Nephron progenitor cell (in vitro differentiated cells): ENCODE data around the gene KIAA1549.

Experiments
- DNase-seq: peaks from one replicate; pipeline ENCODE4 v3.0.0; 2021
- H3K27ac Mint-ChIP-seq: 2 replicates; pipeline ENCODE4 v1.8.0; 2021; ENCODE audit warnings: mild to moderate bottlenecking, moderate library complexity, mixed read lengths
- H3K27me3 Mint-ChIP-seq: 2 replicates; pipeline ENCODE4 v1.8.0; 2021; ENCODE audit warnings: mild to moderate bottlenecking, low read depth, mixed read lengths; ENCODE audit not compliant: poor library complexity
- H3K36me3 Mint-ChIP-seq: 2 replicates; pipeline ENCODE4 v1.8.0; 2021; ENCODE audit warnings: low read depth, mixed read lengths
- H3K4me1 Mint-ChIP-seq: 2 replicates; pipeline ENCODE4 v1.8.0; 2021; ENCODE audit warnings: mixed read lengths
- H3K4me3 Mint-ChIP-seq: 2 replicates; pipeline ENCODE4 v1.8.0; 2021; ENCODE audit warnings: mild to moderate bottlenecking, moderate library complexity, mixed read lengths
- H3K9me3 Mint-ChIP-seq: 2 replicates; pipeline ENCODE4 v1.8.0; 2021; ENCODE audit warnings: mild to moderate bottlenecking, moderate library complexity, mixed read lengths
- CTCF ChIP-seq: fragments of 200-600 bp; sonication (generic); IDR thresholded peaks from 2 replicates; pipeline ENCODE4 v1.5.0; 2021; ENCODE audit warnings: antibody characterized with exemption

KIAA1549 gene

GRCh38 chr7:138970446-138970845, 10.7 kb downstream of the KIAA1549 start:
- Mint-ChIP-seq H3K27me3 (peaks cover 3% of the 10 kb centered on the region), H3K36me3 (peaks cover 57% of the 10 kb centered on the region), H3K4me1 (peaks cover 36% of the 10 kb centered on the region), H3K9me3 (peaks cover 19% of the 10 kb centered on the region), H3K4me3 (no peak overlapping the region), H3K27ac (no peak overlapping the region)
- no peak for DNase-seq
- no peak for TF ChIP-seq CTCF

DNA sequence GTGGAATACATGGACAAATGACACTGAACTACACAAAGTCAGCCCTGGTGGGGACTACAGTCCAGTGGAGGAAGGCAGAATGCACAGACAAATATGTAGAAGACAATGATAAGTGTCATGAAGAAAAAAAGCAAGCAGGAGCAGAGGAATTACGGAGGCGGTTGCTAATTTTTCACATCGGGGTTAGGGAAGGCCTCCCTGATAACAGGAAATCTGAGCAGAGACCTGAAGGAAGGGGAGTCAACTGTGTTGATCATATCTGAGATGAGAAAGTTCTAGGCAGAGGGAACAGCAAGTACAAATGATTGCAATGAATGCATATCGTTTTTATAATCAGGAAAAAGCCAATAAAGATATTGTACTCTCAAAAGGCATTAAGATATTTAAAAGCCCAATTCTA, 14.0 kb downstream of the KIAA1549 start:
- TF ChIP-seq CTCF, result no peak
- Mint-ChIP-seq H3K9me3 (peaks cover 22% of the 10 kb centered on the region), H3K4me1 (peaks cover 21% of the 10 kb centered on the region), H3K27ac (no peak overlapping the region), H3K27me3 (peaks cover 3% of the 10 kb centered on the region), H3K4me3 (no peak overlapping the region), H3K36me3 (peaks cover 63% of the 10 kb centered on the region)
- DNase-seq, result no peak

- peaks cover 15% of the 10 kb centered on the region for H3K4me1 Mint-ChIP-seq
- H3K4me3 Mint-ChIP-seq, result no peak overlapping the region
- H3K36me3 Mint-ChIP-seq, result peaks cover 46% of the 10 kb centered on the region
- no peaks in the 10 kb centered on the region for H3K27me3 Mint-ChIP-seq
- H3K27ac Mint-ChIP-seq, result no peak overlapping the region
- TF ChIP-seq CTCF, result no peak
- no peak for DNase-seq
- H3K9me3 Mint-ChIP-seq, result peaks cover 22% of the 10 kb centered on the region
These were observed 16.4 kb downstream of the KIAA1549 start for GRCh38 chr7:138964624-138965436.

GRCh38 chr7:138963675-138964074, 17.5 kb downstream of the KIAA1549 start:
- DNase-seq, result no peak
- Mint-ChIP-seq H3K9me3 (peaks cover 22% of the 10 kb centered on the region), H3K4me1 (peaks cover 15% of the 10 kb centered on the region), H3K27ac (no peak overlapping the region), H3K36me3 (peaks cover 39% of the 10 kb centered on the region), H3K4me3 (no peak overlapping the region), H3K27me3 (no peaks in the 10 kb centered on the region)
- TF ChIP-seq CTCF, result no peak

- H3K9me3 Mint-ChIP-seq, result peaks cover 22% of the 10 kb centered on the region
- DNase-seq, result no peak
- no peak overlapping the region for H3K4me3 Mint-ChIP-seq
- H3K27ac Mint-ChIP-seq, result no peak overlapping the region
- no peaks in the 10 kb centered on the region for H3K27me3 Mint-ChIP-seq
- TF ChIP-seq CTCF, result no peak
- H3K4me1 Mint-ChIP-seq, result peaks cover 15% of the 10 kb centered on the region
- peaks cover 43% of the 10 kb centered on the region for H3K36me3 Mint-ChIP-seq
These were observed 18.5 kb downstream of the KIAA1549 start for GRCh38 chr7:138962561-138963270.
